ENCODE data around the gene MCTP1.

MCTP1 gene

GRCh38 chr5:94670726-94671125, 614.2 kb downstream of the MCTP1 start:
- ChIA-PET POLR2A (ENCODE audit: low non-redundant PET) (no interaction called here), CTCF (no interaction called here)
- H3K27ac ChIP-seq, result no peak overlapping the region
- no peak for TF ChIP-seq CTCF (conservative IDR thresholded peaks at IDR 0.05; ENCODE audit: low read depth)
- no peak for DNase-seq (ENCODE audit: low spot score)

GRCh38 chr5:94667937-94668336, 617.0 kb downstream of the MCTP1 start:
- no peak overlapping the region for H3K27ac ChIP-seq
- DNase-seq (ENCODE audit: low spot score), result no peak
- ChIA-PET CTCF (interaction anchor here (0.7 kb wide), 1 partner anchor 75 kb away, joined by 4 read pairs; no protein-coding TSS in a partner anchor), POLR2A (ENCODE audit: low non-redundant PET) (no interaction called here)
- no peak for TF ChIP-seq CTCF (conservative IDR thresholded peaks at IDR 0.05; ENCODE audit: low read depth)

- DNase-seq (ENCODE audit: low spot score), result no peak
- CTCF ChIA-PET, result interaction anchor here (0.6 to 0.7 kb wide), 4 partner anchors 131 to 1729 kb away, joined by 3 to 6 read pairs (median 4); no protein-coding TSS in a partner anchor
- TF ChIP-seq CTCF (conservative IDR thresholded peaks at IDR 0.05; ENCODE audit: low read depth), result no peak
- POLR2A ChIA-PET (ENCODE audit: low non-redundant PET), result no interaction called here
- no peak overlapping the region for H3K27ac ChIP-seq
Observed at GRCh38 chr5:94661086-94661485, 623.8 kb downstream of the MCTP1 start.

- ChIA-PET POLR2A (ENCODE audit: low non-redundant PET) (no interaction called here), CTCF (interaction anchor here (0.6 to 0.7 kb wide), 2 partner anchors 131 to 156 kb away, joined by 3 read pairs; no protein-coding TSS in a partner anchor)
- no peak for TF ChIP-seq CTCF (conservative IDR thresholded peaks at IDR 0.05; ENCODE audit: low read depth)
- DNase-seq (ENCODE audit: low spot score), result no peak
- H3K27ac ChIP-seq, result no peak overlapping the region
Observed at GRCh38 chr5:94660506-94660905, 624.4 kb downstream of the MCTP1 start.

GRCh38 chr5:94658272-94658671, 626.6 kb downstream of the MCTP1 start:
- DNase-seq (ENCODE audit: low spot score), result no peak
- ChIA-PET POLR2A (ENCODE audit: low non-redundant PET) (no interaction called here), CTCF (interaction anchor here (0.7 kb wide), 1 partner anchor 1507 kb away, joined by 4 read pairs; no protein-coding TSS in a partner anchor)
- TF ChIP-seq CTCF (conservative IDR thresholded peaks at IDR 0.05; ENCODE audit: low read depth), result no peak
- no peak overlapping the region for H3K27ac ChIP-seq

All from RWPE1 (cell line).